SKM-1 treated with dmso at 0.1 percent for 144 hours (cell line): ENCODE measurements around the gene RNF125.
A peak's percentile ranks its signal among the peaks of the same experiment; 100 is the strongest.
"Not testable (repeated sequence)": the region's sequence is repeated elsewhere in the genome, so short reads cannot be mapped to it uniquely, and the experiment has no call there.

Experiments used
- DNase-seq: peaks from one replicate; lab custom pipeline; 2025; ENCODE audit not compliant: unreplicated experiment; lab: John Stamatoyannopoulos, UW

RNF125 gene

GRCh38 chr18:32018331-32019250 is at the start of gene RNF125:
Gene RNF125, plus strand, starts transcription at chr18:32018825. Its CDS starts 39 bp downstream, at chr18:32018864.
- peak; percentile 66 for DNase-seq

- DNase-seq, result no peak
Measured at GRCh38 chr18:31970617-31971016, 48.0 kb upstream of the RNF125 start.

GRCh38 chr18:31973929-31974546 is 44.6 kb upstream of the RNF125 start:
- no peak for DNase-seq

DNA sequence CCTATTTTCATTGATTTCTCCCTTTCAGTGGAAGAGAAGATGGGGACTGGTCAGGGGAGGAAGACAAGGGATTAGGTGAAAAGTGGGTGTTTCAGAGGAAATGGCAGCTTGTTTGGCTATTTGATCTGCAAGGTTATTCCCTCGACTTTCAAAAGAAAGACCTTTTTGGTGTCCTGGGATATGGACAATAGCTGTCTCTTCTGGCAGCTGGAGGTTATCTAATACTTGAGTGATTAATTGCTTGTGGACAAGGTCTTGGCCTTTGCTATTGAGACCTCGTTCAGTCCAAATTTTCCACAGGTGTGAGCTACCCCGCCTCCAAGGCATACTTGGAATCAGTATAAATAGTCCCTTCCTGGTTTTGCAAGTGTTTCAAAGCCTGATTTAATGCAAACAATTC is 42.4 kb upstream of the RNF125 start:
- DNase-seq, result no peak

- DNase-seq, result peak; percentile 76
Measured at GRCh38 chr18:31977270-31977872, 41.3 kb upstream of the RNF125 start.

- DNase-seq, result no peak
Measured at GRCh38 chr18:31978616-31979015, 40.0 kb upstream of the RNF125 start.

DNA sequence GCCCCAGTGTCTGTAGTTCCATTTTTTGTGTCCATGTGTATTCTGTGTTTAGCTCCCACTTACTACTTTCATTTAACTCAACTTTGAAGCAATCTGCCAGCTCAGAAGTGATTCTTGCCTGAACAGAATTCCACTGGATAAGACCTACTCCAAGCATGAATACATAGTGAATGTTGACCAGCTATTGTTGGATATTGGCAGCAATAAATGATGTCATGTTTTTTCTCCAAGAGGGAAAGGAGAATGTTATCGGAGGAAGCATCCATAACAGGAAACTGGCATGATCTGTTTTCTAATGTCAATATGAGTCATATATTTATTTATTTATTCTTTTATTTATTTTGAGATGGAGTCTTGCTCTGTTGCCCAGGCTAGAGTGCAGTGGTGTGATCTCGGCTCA is 38.9 kb upstream of the RNF125 start:
- no peak for DNase-seq

DNA sequence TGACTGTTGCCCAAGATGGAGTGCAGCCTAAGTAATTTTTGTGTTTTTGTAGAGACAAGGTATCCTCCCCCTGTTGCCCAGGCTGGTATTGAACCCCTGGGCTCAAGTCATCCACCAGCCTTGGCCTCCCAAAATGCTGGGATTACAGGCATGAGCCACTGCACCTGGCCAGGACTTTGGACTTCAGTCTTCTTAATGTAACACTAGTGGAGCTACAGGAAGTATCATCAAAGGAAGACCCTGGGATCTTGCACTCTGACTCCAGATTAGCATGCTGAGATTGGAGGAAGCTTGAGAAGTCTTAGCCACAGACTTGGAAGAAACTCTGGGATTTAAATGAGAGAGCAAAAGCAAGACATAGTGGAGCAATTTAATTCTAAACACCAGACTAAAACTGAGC is 37.8 kb upstream of the RNF125 start:
- no peak for DNase-seq

DNA sequence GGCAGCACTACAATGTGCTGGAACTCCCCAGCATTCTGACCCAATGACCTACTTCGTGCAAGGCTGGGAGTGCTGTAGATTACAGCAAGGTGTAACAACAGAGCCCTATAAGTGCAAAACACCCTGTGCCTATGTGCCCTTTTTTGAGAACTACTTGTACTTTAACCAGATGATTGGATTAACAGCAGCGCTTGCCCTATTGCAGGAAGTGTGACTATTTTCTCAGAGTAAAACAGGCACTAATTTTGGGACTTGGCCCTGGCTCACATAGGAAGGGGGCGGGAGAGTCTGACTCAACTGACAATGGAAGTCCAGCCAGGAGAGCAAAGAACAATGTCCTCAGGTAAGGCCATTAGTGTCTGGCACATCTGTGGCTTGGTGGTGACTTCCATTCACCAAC is 35.6 kb upstream of the RNF125 start:
- DNase-seq, result no peak

DNA sequence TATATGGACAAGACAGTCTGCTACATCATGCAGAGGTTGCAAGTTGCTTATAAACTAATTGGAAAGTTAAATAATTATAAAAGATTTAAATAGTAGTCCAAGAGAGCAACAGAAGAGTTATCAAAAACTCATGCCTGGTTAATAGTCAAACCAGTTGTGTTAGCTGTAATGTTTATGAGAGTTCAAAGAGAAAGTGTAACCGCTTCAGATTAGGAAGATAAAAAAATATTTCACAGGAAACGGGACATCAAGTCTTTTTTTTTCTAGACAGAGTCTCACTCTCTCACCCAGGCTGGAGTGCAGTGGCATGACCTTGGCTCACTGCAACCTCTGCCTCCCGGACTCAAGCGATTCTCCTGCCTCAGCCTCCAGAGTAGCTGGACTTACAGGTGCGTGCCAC is 34.6 kb upstream of the RNF125 start:
- no peak for DNase-seq

DNA sequence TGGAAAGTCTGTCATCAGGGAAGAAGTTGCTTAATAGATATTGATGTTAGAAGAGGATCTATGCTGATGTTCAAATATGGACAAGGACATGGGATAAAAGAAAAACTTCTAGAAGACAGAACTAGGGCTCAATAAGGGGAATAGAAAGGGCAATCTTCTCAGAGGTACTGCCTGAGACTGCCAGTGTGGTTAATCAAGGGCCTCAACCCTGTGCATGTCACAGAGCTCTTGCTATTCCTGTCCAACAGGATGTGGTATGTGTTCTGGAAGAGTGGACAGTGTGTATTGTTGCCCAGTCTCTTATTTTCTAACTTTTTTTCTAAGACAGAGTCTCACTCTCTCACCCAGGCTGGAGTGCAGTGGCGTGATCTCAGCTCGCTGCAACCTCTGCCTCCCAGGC is 27.8 kb upstream of the RNF125 start:
- DNase-seq, result no peak

GRCh38 chr18:31996007-31996406 is 22.6 kb upstream of the RNF125 start:
- no peak for DNase-seq

DNA sequence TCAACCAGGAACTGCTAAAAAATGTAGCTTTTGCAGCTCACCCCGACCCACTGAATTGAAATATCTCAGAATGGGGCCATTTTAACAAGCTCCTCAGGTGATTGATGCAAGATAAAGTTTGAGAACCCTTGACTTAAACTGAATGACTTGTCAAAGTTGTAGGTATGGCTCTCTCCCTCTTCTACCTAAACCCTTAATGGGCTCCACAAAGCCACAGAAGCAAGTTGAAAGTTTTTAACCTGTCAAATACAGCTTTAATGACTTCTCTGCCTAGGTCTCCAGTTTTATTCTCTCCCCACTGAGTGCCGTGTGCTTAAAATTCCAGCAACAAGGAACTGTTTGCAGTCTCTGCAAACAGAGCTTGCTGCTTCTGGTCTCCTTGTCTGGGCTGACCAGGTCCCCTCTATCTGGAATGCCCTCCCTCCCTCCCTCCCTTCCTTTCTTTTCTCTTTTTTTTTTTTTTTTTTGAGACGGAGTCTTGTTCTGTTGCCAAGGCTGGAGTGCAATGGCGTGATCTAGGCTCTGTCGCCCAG is 19.7 kb upstream of the RNF125 start:
- DNase-seq, result no peak

GRCh38 chr18:32001141-32001540 is 17.5 kb upstream of the RNF125 start:
- not testable (repeated sequence) for DNase-seq

DNA sequence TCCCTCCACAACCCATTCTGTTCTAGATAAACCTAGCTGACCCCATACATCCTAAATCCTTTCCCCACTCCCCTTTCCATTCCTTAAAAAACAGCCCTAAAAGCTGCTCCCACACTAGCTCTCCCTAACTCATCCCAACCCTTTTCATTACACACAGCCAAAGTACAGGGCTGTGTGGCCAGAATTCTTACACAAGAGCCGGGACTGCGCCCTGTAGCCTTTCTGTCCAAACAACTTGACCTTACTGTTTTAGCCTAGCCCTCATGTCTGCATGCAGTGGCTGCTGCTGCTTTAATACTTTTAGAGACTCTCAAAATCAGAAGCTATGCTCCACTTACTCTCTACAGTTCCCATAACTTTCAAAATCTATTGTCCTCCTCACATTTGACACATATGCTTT is 14.8 kb upstream of the RNF125 start:
- DNase-seq, result not testable (repeated sequence)

- DNase-seq, result no peak
Measured at GRCh38 chr18:32010124-32010721, 8.4 kb upstream of the RNF125 start.

- no peak for DNase-seq
Measured at GRCh38 chr18:32011193-32011592, 7.4 kb upstream of the RNF125 start.

DNA sequence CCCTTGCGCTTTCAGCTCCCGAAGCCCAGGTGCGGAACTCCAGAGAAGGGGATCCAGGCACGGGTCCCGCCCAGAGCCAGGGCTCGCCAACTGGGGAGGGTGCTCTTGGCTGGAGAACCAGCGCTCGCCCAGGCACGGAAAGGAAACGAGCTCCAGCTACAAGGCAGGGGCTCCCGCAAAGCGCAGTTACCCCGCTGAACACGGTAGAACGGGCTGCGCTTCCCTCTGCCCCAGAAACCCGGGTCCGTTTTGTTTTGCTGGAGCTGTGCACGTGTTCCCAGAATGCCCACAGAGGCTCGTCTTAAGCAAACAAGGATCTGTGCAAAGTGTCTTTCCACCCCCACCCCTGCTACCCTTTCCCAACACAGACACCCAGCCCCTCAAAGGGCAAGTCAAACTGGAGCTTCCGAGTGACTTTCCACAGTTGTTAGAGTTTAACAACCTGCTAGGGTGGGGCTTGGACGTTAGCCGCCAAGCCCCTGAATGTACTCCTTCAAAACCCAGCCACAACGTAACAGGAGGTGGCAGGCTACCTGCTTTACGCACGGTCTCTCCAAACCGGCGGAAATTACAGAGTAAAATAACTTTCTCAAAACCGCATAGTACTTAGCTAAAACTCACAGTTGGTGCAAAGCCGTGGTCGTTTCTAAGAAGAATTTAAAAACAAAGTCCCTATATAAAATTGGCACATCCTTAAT is 775 bp downstream of the RNF125 start:
- DNase-seq, result peak; percentile 29

GRCh38 chr18:32019949-32020625 is 1.5 kb downstream of the RNF125 start:
- DNase-seq, result not testable (repeated sequence)
